Measurements from ENCODE around the gene SPATA25.

SPATA25 gene

GRCh38 chr20:45861221-45862075 is 26.0 kb downstream of the SPATA25 start:
- no peak for TF ChIP-seq EZH2phosphoT487 (conservative IDR thresholded peaks at IDR 0.05; ENCODE audit: low read length)
- no peak for TF ChIP-seq CTCF (IDR thresholded peaks at IDR 0.05; ENCODE audit: insufficient read depth, low read length, poor library complexity, severe bottlenecking)
- Histone ChIP-seq H3K27ac (ENCODE audit: low read depth, low read length) (no peak overlapping the region), H3K27me3 (ENCODE audit: low read length) (no peaks in the 10 kb centered on the region), H3F3A (ENCODE audit: insufficient read depth) (no peaks in the 10 kb centered on the region), H3K36me3 (ENCODE audit: low read length) (no peaks in the 10 kb centered on the region), H2AFZ (ENCODE audit: low read depth, low read length, severe bottlenecking) (no peak overlapping the region), H3K79me2 (ENCODE audit: insufficient read depth, low read length) (peaks cover 6% of the 10 kb centered on the region), H3K9ac (ENCODE audit: low read length) (no peak overlapping the region), H3K9me2 (replicated peaks; ENCODE audit: insufficient read depth, low read length) (no peaks in the 10 kb centered on the region), H3K4me2 (ENCODE audit: low read depth, low read length, poor library complexity, severe bottlenecking) (no peak overlapping the region), H3K9me3 (ENCODE audit: insufficient read depth, low read length) (no peaks in the 10 kb centered on the region), H3K4me3 (ENCODE audit: insufficient read depth, low read length, poor library complexity, severe bottlenecking) (no peak overlapping the region), H4K20me1 (ENCODE audit: low read depth, low read length) (no peaks in the 10 kb centered on the region)

GRCh38 chr20:45860560-45861220 is 26.7 kb downstream of the SPATA25 start:
- Histone ChIP-seq H3K9ac (ENCODE audit: low read length) (no peak overlapping the region), H3K4me3 (ENCODE audit: insufficient read depth, low read length, poor library complexity, severe bottlenecking) (no peak overlapping the region), H3K9me2 (replicated peaks; ENCODE audit: insufficient read depth, low read length) (no peaks in the 10 kb centered on the region), H3K27ac (ENCODE audit: low read depth, low read length) (no peak overlapping the region), H3K27me3 (ENCODE audit: low read length) (no peaks in the 10 kb centered on the region), H3K36me3 (ENCODE audit: low read length) (no peaks in the 10 kb centered on the region), H3K9me3 (ENCODE audit: insufficient read depth, low read length) (no peaks in the 10 kb centered on the region), H4K20me1 (ENCODE audit: low read depth, low read length) (no peaks in the 10 kb centered on the region), H2AFZ (ENCODE audit: low read depth, low read length, severe bottlenecking) (no peak overlapping the region), H3F3A (ENCODE audit: insufficient read depth) (no peaks in the 10 kb centered on the region), H3K79me2 (ENCODE audit: insufficient read depth, low read length) (peaks cover 14% of the 10 kb centered on the region), H3K4me2 (ENCODE audit: low read depth, low read length, poor library complexity, severe bottlenecking) (no peak overlapping the region)
- TF ChIP-seq EZH2phosphoT487 (conservative IDR thresholded peaks at IDR 0.05; ENCODE audit: low read length) (no peak), CTCF (IDR thresholded peaks at IDR 0.05; ENCODE audit: insufficient read depth, low read length, poor library complexity, severe bottlenecking) (no peak)

- Histone ChIP-seq H3K4me3 (ENCODE audit: insufficient read depth, low read length, poor library complexity, severe bottlenecking) (no peak overlapping the region), H3K36me3 (ENCODE audit: low read length) (no peaks in the 10 kb centered on the region), H3K27me3 (ENCODE audit: low read length) (no peaks in the 10 kb centered on the region), H3F3A (ENCODE audit: insufficient read depth) (no peaks in the 10 kb centered on the region), H3K79me2 (ENCODE audit: insufficient read depth, low read length) (peaks cover 18% of the 10 kb centered on the region), H3K4me2 (ENCODE audit: low read depth, low read length, poor library complexity, severe bottlenecking) (no peak overlapping the region), H3K9me3 (ENCODE audit: insufficient read depth, low read length) (no peaks in the 10 kb centered on the region), H3K27ac (ENCODE audit: low read depth, low read length) (no peak overlapping the region), H3K9ac (ENCODE audit: low read length) (no peak overlapping the region), H2AFZ (ENCODE audit: low read depth, low read length, severe bottlenecking) (no peak overlapping the region), H4K20me1 (ENCODE audit: low read depth, low read length) (no peaks in the 10 kb centered on the region), H3K9me2 (replicated peaks; ENCODE audit: insufficient read depth, low read length) (no peaks in the 10 kb centered on the region)
- TF ChIP-seq CTCF (IDR thresholded peaks at IDR 0.05; ENCODE audit: insufficient read depth, low read length, poor library complexity, severe bottlenecking) (no peak), EZH2phosphoT487 (conservative IDR thresholded peaks at IDR 0.05; ENCODE audit: low read length) (no peak)
Measured at GRCh38 chr20:45859916-45860315, 27.5 kb downstream of the SPATA25 start.
